HEK293 (cell line): ENCODE results near the gene KIF5A.

ENCODE experiments used
- FEZF1 ChIP-seq: fragments of 450-650 bp; formaldehyde crosslinking; IDR thresholded peaks from 2 replicates; pipeline ENCODE4 v1.5.1; 2016; ENCODE audit warnings: missing biosample characterization, missing genetic modification characterization
- GLIS1 ChIP-seq: fragments of 450-650 bp; formaldehyde crosslinking; IDR thresholded peaks from 2 replicates; pipeline ENCODE4 v1.5.1; 2016; ENCODE audit warnings: missing biosample characterization, missing genetic modification characterization
- PRDM4 ChIP-seq: fragments of 450-650 bp; formaldehyde crosslinking; IDR thresholded peaks from 2 replicates; pipeline ENCODE4 v1.5.1; 2017; ENCODE audit warnings: missing biosample characterization, missing genetic modification characterization
- RBAK ChIP-seq: fragments of 450-650 bp; formaldehyde crosslinking; IDR thresholded peaks from 2 replicates; pipeline ENCODE4 v1.5.1; 2016; ENCODE audit warnings: missing biosample characterization, missing genetic modification characterization
- SP3 ChIP-seq: fragments of 450-650 bp; formaldehyde crosslinking; IDR thresholded peaks from 2 replicates; pipeline ENCODE4 v1.5.1; 2016; ENCODE audit warnings: missing biosample characterization, missing genetic modification characterization
- ZBTB21 ChIP-seq: fragments of 450-650 bp; formaldehyde crosslinking; IDR thresholded peaks from 2 replicates; pipeline ENCODE4 v1.5.1; 2017; ENCODE audit warnings: missing biosample characterization, missing genetic modification characterization
- ZFP3 ChIP-seq: fragments of 450-650 bp; formaldehyde crosslinking; IDR thresholded peaks from 2 replicates; pipeline ENCODE4 v1.5.1; 2016; ENCODE audit warnings: low read depth, missing biosample characterization, missing genetic modification characterization
- ZNF121 ChIP-seq: fragments of 450-650 bp; formaldehyde crosslinking; IDR thresholded peaks from 2 replicates; pipeline ENCODE4 v1.5.1; 2016; ENCODE audit warnings: missing biosample characterization, missing genetic modification characterization
- ZNF211 ChIP-seq: fragments of 450-650 bp; formaldehyde crosslinking; IDR thresholded peaks from 2 replicates; pipeline ENCODE4 v1.5.1; 2016; ENCODE audit warnings: low read depth, missing biosample characterization, missing genetic modification characterization
- ZNF214 ChIP-seq: fragments of 450-650 bp; formaldehyde crosslinking; IDR thresholded peaks from 2 replicates; pipeline ENCODE4 v1.5.1; 2017; ENCODE audit warnings: missing biosample characterization, mild to moderate bottlenecking, missing genetic modification characterization, borderline replicate concordance
- ZNF23 ChIP-seq: fragments of 450-650 bp; formaldehyde crosslinking; IDR thresholded peaks from 2 replicates; pipeline ENCODE4 v1.5.1; 2016; ENCODE audit warnings: missing biosample characterization, missing genetic modification characterization, borderline replicate concordance
- ZNF266 ChIP-seq: fragments of 450-650 bp; formaldehyde crosslinking; IDR thresholded peaks from 2 replicates; pipeline ENCODE4 v1.5.1; 2016; ENCODE audit warnings: missing biosample characterization, missing genetic modification characterization, low read depth
- ZNF280D ChIP-seq: fragments of 450-650 bp; formaldehyde crosslinking; IDR thresholded peaks from 2 replicates; pipeline ENCODE4 v1.5.1; 2016; ENCODE audit warnings: missing biosample characterization, missing genetic modification characterization
- ZNF341 ChIP-seq: fragments of 450-650 bp; formaldehyde crosslinking; IDR thresholded peaks from 2 replicates; pipeline ENCODE4; 2016; ENCODE audit warnings: low read depth, missing biosample characterization, missing genetic modification characterization
- ZNF366 ChIP-seq: fragments of 450-650 bp; formaldehyde crosslinking; conservative IDR thresholded peaks from 2 replicates; pipeline ENCODE4 v1.5.1; 2016; ENCODE audit warnings: missing biosample characterization, missing genetic modification characterization
- ZNF514 ChIP-seq: fragments of 450-650 bp; formaldehyde crosslinking; IDR thresholded peaks from 2 replicates; pipeline ENCODE4 v1.5.1; 2016; ENCODE audit warnings: missing biosample characterization, missing genetic modification characterization
- ZNF521 ChIP-seq: fragments of 450-650 bp; formaldehyde crosslinking; IDR thresholded peaks from 2 replicates; pipeline ENCODE4 v1.5.1; 2017; ENCODE audit warnings: missing biosample characterization, mild to moderate bottlenecking, missing genetic modification characterization
- ZNF529 ChIP-seq: fragments of 450-650 bp; formaldehyde crosslinking; IDR thresholded peaks from 2 replicates; pipeline ENCODE4 v1.5.1; 2017; ENCODE audit warnings: missing genetic modification characterization, missing biosample characterization; ENCODE audit not compliant: insufficient replicate concordance
- ZNF561 ChIP-seq: fragments of 450-650 bp; IDR thresholded peaks from 2 replicates; pipeline ENCODE4 v1.5.1; 2018; ENCODE audit warnings: missing biosample characterization, missing genetic modification characterization, borderline replicate concordance
- ZNF621 ChIP-seq: fragments of 450-650 bp; formaldehyde crosslinking; IDR thresholded peaks from 2 replicates; pipeline ENCODE4 v1.5.1; 2017; ENCODE audit warnings: missing biosample characterization, missing genetic modification characterization
- ZNF843 ChIP-seq: fragments of 450-650 bp; formaldehyde crosslinking; IDR thresholded peaks from 2 replicates; pipeline ENCODE4 v1.5.1; 2016; ENCODE audit warnings: missing biosample characterization, missing genetic modification characterization
- ZXDB ChIP-seq: fragments of 450-650 bp; formaldehyde crosslinking; IDR thresholded peaks from 2 replicates; pipeline ENCODE4 v1.5.1; 2016; ENCODE audit warnings: missing biosample characterization, missing genetic modification characterization
- TF ChIP-seq, protein P1 (sequence below): fragments of 450-650 bp; formaldehyde crosslinking; IDR thresholded peaks from 2 replicates; pipeline ENCODE4 v1.5.1; 2016; ENCODE audit warnings: missing biosample characterization, missing genetic modification characterization, borderline replicate concordance
- TF ChIP-seq, protein P2 (sequence below): fragments of 450-650 bp; formaldehyde crosslinking; IDR thresholded peaks from 2 replicates; pipeline ENCODE4 v1.5.1; 2017; ENCODE audit warnings: missing biosample characterization, missing genetic modification characterization
- TF ChIP-seq, protein P3 (sequence below): fragments of 450-650 bp; formaldehyde crosslinking; IDR thresholded peaks from 2 replicates; pipeline ENCODE4 v1.5.1; 2016; ENCODE audit warnings: missing biosample characterization, missing genetic modification characterization
- TF ChIP-seq, protein P4 (sequence below): fragments of 450-650 bp; formaldehyde crosslinking; IDR thresholded peaks from 2 replicates; pipeline ENCODE4 v1.5.1; 2016; ENCODE audit warnings: missing biosample characterization, missing genetic modification characterization

Gene KIF5A

GRCh38 chr12:57611108-57611826 is 61.4 kb downstream of the KIF5A start, which contains the start of gene ARHGEF25 (continued):
- TF ChIP-seq ZFP3: no peak
- no peak for TF ChIP-seq ZNF211 (tag by site-specific recombination)
- peak; percentile 31; the same call in 1 of the 2 replicates for TF ChIP-seq ZNF843 (tag by site-specific recombination)
- no peak for TF ChIP-seq ZBTB21 (tag by site-specific recombination)
- TF ChIP-seq PRDM4: peak; percentile 34; the same call in 1 of the 2 replicates
- TF ChIP-seq ZNF514 (tag by site-specific recombination): no peak
- no peak for TF ChIP-seq FEZF1 (tag by site-specific recombination)
- TF ChIP-seq, protein P1, sequence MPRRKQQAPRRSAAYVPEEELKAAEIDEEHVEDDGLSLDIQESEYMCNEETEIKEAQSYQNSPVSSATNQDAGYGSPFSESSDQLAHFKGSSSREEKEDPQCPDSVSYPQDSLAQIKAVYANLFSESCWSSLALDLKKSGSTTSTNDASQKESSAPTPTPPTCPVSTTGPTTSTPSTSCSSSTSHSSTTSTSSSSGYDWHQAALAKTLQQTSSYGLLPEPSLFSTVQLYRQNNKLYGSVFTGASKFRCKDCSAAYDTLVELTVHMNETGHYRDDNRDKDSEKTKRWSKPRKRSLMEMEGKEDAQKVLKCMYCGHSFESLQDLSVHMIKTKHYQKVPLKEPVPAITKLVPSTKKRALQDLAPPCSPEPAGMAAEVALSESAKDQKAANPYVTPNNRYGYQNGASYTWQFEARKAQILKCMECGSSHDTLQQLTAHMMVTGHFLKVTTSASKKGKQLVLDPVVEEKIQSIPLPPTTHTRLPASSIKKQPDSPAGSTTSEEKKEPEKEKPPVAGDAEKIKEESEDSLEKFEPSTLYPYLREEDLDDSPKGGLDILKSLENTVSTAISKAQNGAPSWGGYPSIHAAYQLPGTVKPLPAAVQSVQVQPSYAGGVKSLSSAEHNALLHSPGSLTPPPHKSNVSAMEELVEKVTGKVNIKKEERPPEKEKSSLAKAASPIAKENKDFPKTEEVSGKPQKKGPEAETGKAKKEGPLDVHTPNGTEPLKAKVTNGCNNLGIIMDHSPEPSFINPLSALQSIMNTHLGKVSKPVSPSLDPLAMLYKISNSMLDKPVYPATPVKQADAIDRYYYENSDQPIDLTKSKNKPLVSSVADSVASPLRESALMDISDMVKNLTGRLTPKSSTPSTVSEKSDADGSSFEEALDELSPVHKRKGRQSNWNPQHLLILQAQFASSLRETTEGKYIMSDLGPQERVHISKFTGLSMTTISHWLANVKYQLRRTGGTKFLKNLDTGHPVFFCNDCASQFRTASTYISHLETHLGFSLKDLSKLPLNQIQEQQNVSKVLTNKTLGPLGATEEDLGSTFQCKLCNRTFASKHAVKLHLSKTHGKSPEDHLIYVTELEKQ (tag by site-specific recombination): 0 out of 2 replicates have a peak, but pooled peaks have one; percentile 7
- TF ChIP-seq SP3 (tag by site-specific recombination): peak; percentile 90
- no peak for TF ChIP-seq ZNF121 (tag by site-specific recombination)
- peak; percentile 36; the same call in 1 of the 2 replicates for TF ChIP-seq ZNF341 (tag by site-specific recombination)
- TF ChIP-seq, protein P2, sequence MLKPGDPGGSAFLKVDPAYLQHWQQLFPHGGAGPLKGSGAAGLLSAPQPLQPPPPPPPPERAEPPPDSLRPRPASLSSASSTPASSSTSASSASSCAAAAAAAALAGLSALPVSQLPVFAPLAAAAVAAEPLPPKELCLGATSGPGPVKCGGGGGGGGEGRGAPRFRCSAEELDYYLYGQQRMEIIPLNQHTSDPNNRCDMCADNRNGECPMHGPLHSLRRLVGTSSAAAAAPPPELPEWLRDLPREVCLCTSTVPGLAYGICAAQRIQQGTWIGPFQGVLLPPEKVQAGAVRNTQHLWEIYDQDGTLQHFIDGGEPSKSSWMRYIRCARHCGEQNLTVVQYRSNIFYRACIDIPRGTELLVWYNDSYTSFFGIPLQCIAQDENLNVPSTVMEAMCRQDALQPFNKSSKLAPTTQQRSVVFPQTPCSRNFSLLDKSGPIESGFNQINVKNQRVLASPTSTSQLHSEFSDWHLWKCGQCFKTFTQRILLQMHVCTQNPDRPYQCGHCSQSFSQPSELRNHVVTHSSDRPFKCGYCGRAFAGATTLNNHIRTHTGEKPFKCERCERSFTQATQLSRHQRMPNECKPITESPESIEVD (tag by site-specific recombination): no peak
- TF ChIP-seq, protein P3, sequence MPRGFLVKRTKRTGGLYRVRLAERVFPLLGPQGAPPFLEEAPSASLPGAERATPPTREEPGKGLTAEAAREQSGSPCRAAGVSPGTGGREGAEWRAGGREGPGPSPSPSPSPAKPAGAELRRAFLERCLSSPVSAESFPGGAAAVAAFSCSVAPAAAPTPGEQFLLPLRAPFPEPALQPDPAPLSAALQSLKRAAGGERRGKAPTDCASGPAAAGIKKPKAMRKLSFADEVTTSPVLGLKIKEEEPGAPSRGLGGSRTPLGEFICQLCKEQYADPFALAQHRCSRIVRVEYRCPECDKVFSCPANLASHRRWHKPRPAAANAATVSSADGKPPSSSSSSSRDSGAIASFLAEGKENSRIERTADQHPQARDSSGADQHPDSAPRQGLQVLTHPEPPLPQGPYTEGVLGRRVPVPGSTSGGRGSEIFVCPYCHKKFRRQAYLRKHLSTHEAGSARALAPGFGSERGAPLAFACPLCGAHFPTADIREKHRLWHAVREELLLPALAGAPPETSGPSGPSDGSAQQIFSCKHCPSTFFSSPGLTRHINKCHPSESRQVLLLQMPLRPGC (tag by site-specific recombination): no peak; the same call in 1 of the 2 replicates
- TF ChIP-seq ZNF214 (tag by site-specific recombination): no peak
- no peak for TF ChIP-seq RBAK (tag by site-specific recombination)
- no peak for TF ChIP-seq ZNF280D (tag by site-specific recombination)
- TF ChIP-seq ZNF529 (tag by site-specific recombination): no peak
- TF ChIP-seq GLIS1: peak; percentile 37
- no peak for TF ChIP-seq ZNF23 (tag by site-specific recombination)
- TF ChIP-seq ZNF561 (tag by site-specific recombination): peak; percentile 77; the same call in 1 of the 2 replicates
- TF ChIP-seq, protein P4, sequence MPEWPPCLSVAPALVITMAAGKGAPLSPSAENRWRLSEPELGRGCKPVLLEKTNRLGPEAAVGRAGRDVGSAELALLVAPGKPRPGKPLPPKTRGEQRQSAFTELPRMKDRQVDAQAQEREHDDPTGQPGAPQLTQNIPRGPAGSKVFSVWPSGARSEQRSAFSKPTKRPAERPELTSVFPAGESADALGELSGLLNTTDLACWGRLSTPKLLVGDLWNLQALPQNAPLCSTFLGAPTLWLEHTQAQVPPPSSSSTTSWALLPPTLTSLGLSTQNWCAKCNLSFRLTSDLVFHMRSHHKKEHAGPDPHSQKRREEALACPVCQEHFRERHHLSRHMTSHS (tag by site-specific recombination): no peak
- no peak for TF ChIP-seq ZNF621
- no peak for TF ChIP-seq ZNF366 (tag by site-specific recombination)
- TF ChIP-seq ZNF266 (tag by site-specific recombination): no peak
- TF ChIP-seq ZNF521: no peak
- TF ChIP-seq ZXDB (tag by site-specific recombination): peak; percentile 71
